Muscle of back (tissue), 11 donors: ENCODE measurements around the gene PEX10. TPM values are rescaled to one million over a fixed set of nuclear protein-coding genes. Genes with fewer than 3 reads are reported as not detected.

Experiments used
- DNase-seq, 3 donors: peaks; one replicate each; pipeline versions ENCODE4 v3.0.0 to v3.0.0-alpha.2; 2013
- polyA plus RNA-seq, 10 donors: library from polyadenylated mRNA; unstranded; fragments of 120-200 nt; gene quantifications; one replicate each; pipeline ENCODE4 v1.2.1, GENCODE V29; 2013; ENCODE audit not compliant: insufficient read length in 10 of 10

Gene PEX10
- polyA plus RNA-seq, 10 donors = 14.4 to 19.9 (median 17.5) TPM

- no peak for DNase-seq
These were observed 14.7 kb upstream of the PEX10 start for GRCh38 chr1:2427051-2427450.

- no peak for DNase-seq
These were observed 14.2 kb upstream of the PEX10 start for GRCh38 chr1:2426540-2426939.

- no peak for DNase-seq
These were observed 13.5 kb upstream of the PEX10 start for GRCh38 chr1:2425892-2426291.

GRCh38 chr1:2422523-2422922 is 10.2 kb upstream of the PEX10 start:
- no peak for DNase-seq

- no peak for DNase-seq
These were observed 7.1 kb upstream of the PEX10 start for GRCh38 chr1:2419416-2419815.

GRCh38 chr1:2418791-2419320 is 6.5 kb upstream of the PEX10 start:
- DNase-seq = no peak

GRCh38 chr1:2417833-2418225 is 5.5 kb upstream of the PEX10 start:
- DNase-seq = no peak

- no peak for DNase-seq
These were observed 4.9 kb upstream of the PEX10 start for GRCh38 chr1:2417083-2417832.

- DNase-seq = no peak
These were observed 4.0 kb upstream of the PEX10 start for GRCh38 chr1:2416403-2416802.

- DNase-seq = no peak
These were observed 3.4 kb upstream of the PEX10 start for GRCh38 chr1:2415801-2416208.

- no peak for DNase-seq
These were observed 3.0 kb upstream of the PEX10 start for GRCh38 chr1:2415337-2415736.

GRCh38 chr1:2414297-2414958 is 2.1 kb upstream of the PEX10 start:
- peak; percentile 40 to 83 (median 64) for DNase-seq

GRCh38 chr1:2413495-2414296 is 1.3 kb upstream of the PEX10 start:
- DNase-seq = peak in 1 of 3 donors; percentile 44

GRCh38 chr1:2412773-2413494 is 570 bp upstream of the PEX10 start:
- no peak for DNase-seq

GRCh38 chr1:2411801-2412394 is 466 bp downstream of the PEX10 start:
- DNase-seq = peak in 1 of 3 donors; percentile 27

GRCh38 chr1:2409745-2410144 is 2.6 kb downstream of the PEX10 start:
- DNase-seq = no peak

- DNase-seq = no peak
These were observed 3.5 kb downstream of the PEX10 start for GRCh38 chr1:2408859-2409276.

- no peak for DNase-seq
These were observed 3.9 kb downstream of the PEX10 start for GRCh38 chr1:2408456-2408855.

- no peak for DNase-seq
These were observed 4.4 kb downstream of the PEX10 start for GRCh38 chr1:2407991-2408275.

GRCh38 chr1:2407166-2407990 is 5.0 kb downstream of the PEX10 start:
- DNase-seq = no peak
